Subcutaneous adipose tissue (tissue), 4 donors: Measurements from ENCODE around the gene NOP9. TPM values are rescaled to one million over a fixed set of nuclear protein-coding genes. Genes with fewer than 3 reads are reported as not detected.

Experiments used
- CTCF ChIP-seq: fragments of 450-650 bp; IDR thresholded peaks from one replicate; pipeline ENCODE4 v1.5.1; 2016; ENCODE audit warnings: low read depth, mild to moderate bottlenecking, control low read depth, antibody characterized with exemption, moderate library complexity
- total RNA-seq, 4 donors: library from RNA; depleted of rRNA; stranded (reverse); fragments of >200 nt; gene quantifications; one replicate each; pipeline ENCODE4 v1.1.0, GENCODE V29; 2016

The NOP9 gene
- total RNA-seq, 4 donors from 2014 or later: 14.3 to 19.4 (median 15.1) TPM

DNA sequence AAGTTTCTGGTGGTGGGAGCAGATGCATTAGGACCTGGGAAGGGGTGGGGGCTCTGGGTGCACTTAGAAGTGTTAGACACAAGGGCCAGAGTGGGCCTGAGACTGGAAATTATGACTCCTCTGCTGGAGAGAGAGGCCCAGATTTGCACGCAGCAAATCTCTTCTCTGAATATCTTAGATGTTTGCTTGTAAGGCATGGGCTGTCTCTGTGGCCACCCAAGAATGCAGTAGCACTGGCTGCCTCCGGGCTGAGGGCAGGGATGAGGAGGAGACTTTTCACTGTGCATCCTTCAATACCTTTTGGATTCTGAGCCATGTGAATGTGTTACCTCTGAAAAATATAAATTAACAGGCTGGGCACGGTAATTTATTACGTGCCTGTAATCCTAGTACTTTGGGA, 14.3 kb upstream of the NOP9 start:
- TF ChIP-seq CTCF: no peak

DNA sequence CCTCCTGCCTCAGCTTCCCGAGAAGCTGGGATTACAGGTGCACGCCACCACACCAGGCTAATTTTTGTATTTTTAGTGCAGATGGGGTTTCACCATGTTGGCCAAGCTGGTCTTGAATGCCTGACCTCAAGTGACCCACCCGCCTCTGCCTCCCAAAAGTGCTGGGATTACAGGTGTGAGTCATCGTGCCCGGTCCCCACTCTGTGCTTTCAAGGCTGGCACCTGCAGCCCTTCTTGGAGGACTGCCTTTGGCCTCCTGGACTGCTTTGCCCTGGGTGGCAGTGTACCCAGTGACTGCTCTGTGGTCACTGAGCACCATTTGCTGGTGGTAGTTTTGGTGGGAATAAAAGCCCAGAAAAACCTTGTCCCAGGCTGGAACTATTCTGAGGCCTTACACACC, 12.7 kb upstream of the NOP9 start:
- no peak for TF ChIP-seq CTCF

DNA sequence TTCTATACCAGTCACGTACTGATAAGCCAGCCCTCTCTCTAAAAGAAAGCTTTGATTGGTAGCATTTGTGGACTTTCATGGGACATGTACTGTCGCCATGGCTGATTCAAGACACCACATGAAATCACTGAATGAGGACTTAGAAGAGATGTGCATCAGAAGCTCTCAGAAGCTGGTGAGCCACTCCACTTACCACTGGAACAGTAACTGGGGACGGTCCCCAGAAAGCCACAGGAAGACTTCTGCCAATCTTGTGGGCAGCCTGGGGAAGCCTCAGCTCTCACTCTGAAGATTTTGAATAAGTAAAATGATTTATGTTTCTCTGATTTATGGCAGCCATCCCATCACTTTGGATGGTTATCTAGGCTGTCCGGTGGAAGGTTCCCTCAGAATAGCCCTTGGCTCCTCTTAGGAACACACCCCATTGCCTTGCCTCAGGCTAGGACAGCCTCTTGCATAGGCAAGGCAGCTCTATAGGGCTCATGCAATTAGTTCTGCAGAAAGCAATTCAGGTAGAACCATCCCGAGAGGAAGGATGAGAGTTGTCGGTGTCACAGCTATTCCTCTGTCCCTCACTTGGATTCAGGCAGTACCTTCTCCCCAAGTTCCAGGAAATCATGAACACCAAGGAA, 9.9 kb upstream of the NOP9 start:
- no peak for TF ChIP-seq CTCF

DNA sequence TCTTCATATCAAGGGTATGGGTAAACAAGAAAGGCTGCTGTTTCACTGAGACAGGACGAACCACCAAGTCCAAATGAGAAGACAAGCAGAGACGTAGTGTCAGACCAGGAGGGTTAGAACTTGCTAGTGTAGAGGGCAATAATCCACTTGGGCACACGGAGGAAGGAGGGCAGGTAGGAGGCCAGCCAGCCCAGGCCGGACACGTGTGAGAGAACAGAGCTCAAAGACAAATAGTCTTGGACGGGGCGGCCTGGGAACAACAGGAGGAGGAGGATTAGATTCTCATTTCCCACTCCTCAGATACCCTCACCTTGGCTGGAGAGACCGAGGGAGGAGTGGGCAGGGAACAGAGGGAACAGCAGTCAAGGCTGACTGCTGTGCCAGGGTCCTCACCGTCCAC, 8.9 kb upstream of the NOP9 start:
- TF ChIP-seq CTCF: no peak

- TF ChIP-seq CTCF: no peak
Observed at GRCh38 chr14:24291446-24292117, 8.1 kb upstream of the NOP9 start.

GRCh38 chr14:24292118-24292807, 7.4 kb upstream of the NOP9 start:
- no peak for TF ChIP-seq CTCF

DNA sequence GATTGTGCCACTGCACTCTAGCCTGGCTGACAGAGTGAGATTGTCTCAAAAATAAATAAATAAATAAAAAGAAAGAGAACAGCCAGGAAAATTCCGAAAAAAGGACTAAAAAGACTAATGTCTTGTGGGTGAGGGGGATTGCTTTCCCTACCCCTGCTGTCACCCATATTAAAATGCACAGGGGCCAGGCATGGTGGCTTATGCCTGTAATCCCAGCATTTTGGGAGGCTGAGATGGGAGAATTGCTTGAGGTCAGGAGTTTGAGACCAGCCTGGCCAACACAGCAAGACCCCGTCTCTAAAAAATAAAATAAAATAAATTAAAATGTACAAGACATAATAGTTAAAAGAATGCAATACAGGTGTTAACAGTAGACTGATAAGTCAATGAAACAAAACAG, 6.1 kb upstream of the NOP9 start:
- no peak for TF ChIP-seq CTCF
